ENCODE results near the gene EMC10.

Gene EMC10

GRCh38 chr19:50500060-50500752 is 23.9 kb downstream of the EMC10 start:
- DNase-seq: no peak

- no peak for DNase-seq
Observed at GRCh38 chr19:50500753-50501151, 24.4 kb downstream of the EMC10 start.

GRCh38 chr19:50501186-50501567 is 24.9 kb downstream of the EMC10 start:
- DNase-seq: no peak

- DNase-seq: no peak
Observed at GRCh38 chr19:50501568-50502475, 25.5 kb downstream of the EMC10 start.

GRCh38 chr19:50505856-50506611 is 29.7 kb downstream of the EMC10 start:
- DNase-seq: no peak

- DNase-seq: no peak
Observed at GRCh38 chr19:50506700-50507099, 30.4 kb downstream of the EMC10 start.

GRCh38 chr19:50507376-50507775 is 31.1 kb downstream of the EMC10 start:
- DNase-seq: no peak

- no peak for DNase-seq
Observed at GRCh38 chr19:50508843-50509190, 32.5 kb downstream of the EMC10 start.

- no peak for DNase-seq
Observed at GRCh38 chr19:50509366-50509765, 33.1 kb downstream of the EMC10 start.

GRCh38 chr19:50510121-50510670 is 33.9 kb downstream of the EMC10 start:
- no peak for DNase-seq

GRCh38 chr19:50510700-50511068 is 34.4 kb downstream of the EMC10 start:
- DNase-seq: no peak

- DNase-seq: peak; percentile 97 to 98
Observed at GRCh38 chr19:50511069-50511822, 34.9 kb downstream of the EMC10 start, which contains the start of gene JOSD2. JOSD2 (minus strand) TSS chr19:50511191; CDS start chr19:50510431, 760 bp downstream.

GRCh38 chr19:50512112-50512998 is 36.0 kb downstream of the EMC10 start:
- no peak for DNase-seq

GRCh38 chr19:50512999-50513745 is 36.9 kb downstream of the EMC10 start:
- DNase-seq: no peak

GRCh38 chr19:50513746-50514345 is 37.5 kb downstream of the EMC10 start, which contains the start of gene ASPDH:
ASPDH (minus strand) TSS chr19:50513913; CDS start chr19:50513823, 90 bp downstream.
- DNase-seq: no peak

- DNase-seq: no peak
Observed at GRCh38 chr19:50514346-50515167, 38.2 kb downstream of the EMC10 start.

- DNase-seq: no peak
Observed at GRCh38 chr19:50515168-50515561, 38.9 kb downstream of the EMC10 start.

GRCh38 chr19:50516456-50516855 is 40.1 kb downstream of the EMC10 start:
- DNase-seq: no peak

Data from activated CD4-positive, alpha-beta T cell treated with anti-CD3 and anti-CD28 coated beads, Interleukin-2, amount 50 U/mL, for 4 hours (primary cell).